Measurements from ENCODE around the gene RAB37. TPM values are rescaled to one million over a fixed set of nuclear protein-coding genes. Genes with fewer than 3 reads are reported as not detected.

The RAB37 gene
- total and polyA plus RNA-seq, 2 of the 13 experiments (the other 11 are each of a cell fraction or from before 2014, with no cell fraction given): 0.91 to 3.7 TPM

DNA sequence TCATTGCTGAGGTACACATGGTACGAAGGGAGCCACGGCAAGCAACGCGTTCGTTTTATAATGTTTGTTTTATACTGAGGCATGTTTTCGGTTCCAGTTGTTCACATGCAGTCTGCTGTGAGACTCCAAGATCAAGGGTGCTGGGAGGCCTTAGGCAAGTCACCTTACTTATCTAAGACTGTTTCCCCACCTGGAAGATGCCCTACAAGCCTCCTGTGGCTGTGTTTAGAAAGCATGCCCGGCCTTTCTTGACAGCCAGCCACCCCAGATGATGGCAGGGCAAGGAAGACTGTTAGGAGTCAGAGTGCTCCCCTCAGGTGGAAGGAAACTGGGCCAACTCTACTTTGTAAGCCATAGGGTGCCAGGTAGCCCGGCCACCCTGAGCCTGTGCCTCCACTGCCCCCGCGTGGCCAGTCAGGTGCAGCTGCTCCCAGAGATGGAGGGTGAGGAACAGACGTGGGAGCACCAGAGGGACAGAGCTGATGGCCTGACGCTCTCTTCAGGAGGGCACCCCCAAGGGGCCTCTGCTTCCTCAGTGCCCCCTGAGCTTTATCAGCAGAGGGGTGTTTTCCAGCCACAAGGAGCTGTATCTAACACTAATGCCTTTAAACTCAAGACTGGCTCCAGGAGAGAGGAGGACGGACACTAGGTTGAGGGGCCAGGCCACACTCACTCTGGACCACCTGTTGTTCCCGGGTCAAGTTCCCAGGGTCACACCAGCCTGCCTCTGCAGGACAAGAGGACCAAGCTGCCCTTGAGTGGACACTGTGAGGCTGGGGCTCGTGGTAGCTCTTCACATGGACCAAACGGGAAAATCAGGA, 33.7 kb downstream of the RAB37 start (continued):
- TF ChIP-seq, protein P1, sequence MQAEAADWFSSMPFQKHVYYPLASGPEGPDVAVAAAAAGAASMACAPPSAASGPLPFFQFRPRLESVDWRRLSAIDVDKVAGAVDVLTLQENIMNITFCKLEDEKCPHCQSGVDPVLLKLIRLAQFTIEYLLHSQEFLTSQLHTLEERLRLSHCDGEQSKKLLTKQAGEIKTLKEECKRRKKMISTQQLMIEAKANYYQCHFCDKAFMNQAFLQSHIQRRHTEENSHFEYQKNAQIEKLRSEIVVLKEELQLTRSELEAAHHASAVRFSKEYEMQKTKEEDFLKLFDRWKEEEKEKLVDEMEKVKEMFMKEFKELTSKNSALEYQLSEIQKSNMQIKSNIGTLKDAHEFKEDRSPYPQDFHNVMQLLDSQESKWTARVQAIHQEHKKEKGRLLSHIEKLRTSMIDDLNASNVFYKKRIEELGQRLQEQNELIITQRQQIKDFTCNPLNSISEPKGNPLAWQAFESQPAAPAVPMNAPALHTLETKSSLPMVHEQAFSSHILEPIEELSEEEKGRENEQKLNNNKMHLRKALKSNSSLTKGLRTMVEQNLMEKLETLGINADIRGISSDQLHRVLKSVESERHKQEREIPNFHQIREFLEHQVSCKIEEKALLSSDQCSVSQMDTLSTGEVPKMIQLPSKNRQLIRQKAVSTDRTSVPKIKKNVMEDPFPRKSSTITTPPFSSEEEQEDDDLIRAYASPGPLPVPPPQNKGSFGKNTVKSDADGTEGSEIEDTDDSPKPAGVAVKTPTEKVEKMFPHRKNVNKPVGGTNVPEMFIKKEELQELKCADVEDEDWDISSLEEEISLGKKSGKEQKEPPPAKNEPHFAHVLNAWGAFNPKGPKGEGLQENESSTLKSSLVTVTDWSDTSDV (CRISPR knock-in tag; IDR thresholded peaks at IDR 0.05): no peak
- TF ChIP-seq ETV6 (CRISPR knock-in tag; conservative IDR thresholded peaks at IDR 0.05): no peak
- no peak for TF ChIP-seq TERF1 (CRISPR knock-in tag; IDR thresholded peaks at IDR 0.05)
- peak; percentile 97 for TF ChIP-seq KDM2A (CRISPR knock-in tag; IDR thresholded peaks at IDR 0.05; ENCODE audit: borderline replicate concordance, low read depth)
- no peak for TF ChIP-seq ZNF543 (CRISPR knock-in tag; IDR thresholded peaks at IDR 0.05)
- TF ChIP-seq SRY (CRISPR knock-in tag; IDR thresholded peaks at IDR 0.05): no peak
- TF ChIP-seq, protein P2, sequence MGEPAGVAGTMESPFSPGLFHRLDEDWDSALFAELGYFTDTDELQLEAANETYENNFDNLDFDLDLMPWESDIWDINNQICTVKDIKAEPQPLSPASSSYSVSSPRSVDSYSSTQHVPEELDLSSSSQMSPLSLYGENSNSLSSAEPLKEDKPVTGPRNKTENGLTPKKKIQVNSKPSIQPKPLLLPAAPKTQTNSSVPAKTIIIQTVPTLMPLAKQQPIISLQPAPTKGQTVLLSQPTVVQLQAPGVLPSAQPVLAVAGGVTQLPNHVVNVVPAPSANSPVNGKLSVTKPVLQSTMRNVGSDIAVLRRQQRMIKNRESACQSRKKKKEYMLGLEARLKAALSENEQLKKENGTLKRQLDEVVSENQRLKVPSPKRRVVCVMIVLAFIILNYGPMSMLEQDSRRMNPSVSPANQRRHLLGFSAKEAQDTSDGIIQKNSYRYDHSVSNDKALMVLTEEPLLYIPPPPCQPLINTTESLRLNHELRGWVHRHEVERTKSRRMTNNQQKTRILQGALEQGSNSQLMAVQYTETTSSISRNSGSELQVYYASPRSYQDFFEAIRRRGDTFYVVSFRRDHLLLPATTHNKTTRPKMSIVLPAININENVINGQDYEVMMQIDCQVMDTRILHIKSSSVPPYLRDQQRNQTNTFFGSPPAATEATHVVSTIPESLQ (CRISPR knock-in tag; conservative IDR thresholded peaks at IDR 0.05): 0 out of 2 replicates have a peak, but pooled peaks have one; percentile 76
- TF ChIP-seq, protein P3, sequence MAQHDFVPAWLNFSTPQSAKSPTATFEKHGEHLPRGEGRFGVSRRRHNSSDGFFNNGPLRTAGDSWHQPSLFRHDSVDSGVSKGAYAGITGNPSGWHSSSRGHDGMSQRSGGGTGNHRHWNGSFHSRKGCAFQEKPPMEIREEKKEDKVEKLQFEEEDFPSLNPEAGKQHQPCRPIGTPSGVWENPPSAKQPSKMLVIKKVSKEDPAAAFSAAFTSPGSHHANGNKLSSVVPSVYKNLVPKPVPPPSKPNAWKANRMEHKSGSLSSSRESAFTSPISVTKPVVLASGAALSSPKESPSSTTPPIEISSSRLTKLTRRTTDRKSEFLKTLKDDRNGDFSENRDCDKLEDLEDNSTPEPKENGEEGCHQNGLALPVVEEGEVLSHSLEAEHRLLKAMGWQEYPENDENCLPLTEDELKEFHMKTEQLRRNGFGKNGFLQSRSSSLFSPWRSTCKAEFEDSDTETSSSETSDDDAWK (CRISPR knock-in tag; IDR thresholded peaks at IDR 0.05): no peak
- TF ChIP-seq, protein P4, sequence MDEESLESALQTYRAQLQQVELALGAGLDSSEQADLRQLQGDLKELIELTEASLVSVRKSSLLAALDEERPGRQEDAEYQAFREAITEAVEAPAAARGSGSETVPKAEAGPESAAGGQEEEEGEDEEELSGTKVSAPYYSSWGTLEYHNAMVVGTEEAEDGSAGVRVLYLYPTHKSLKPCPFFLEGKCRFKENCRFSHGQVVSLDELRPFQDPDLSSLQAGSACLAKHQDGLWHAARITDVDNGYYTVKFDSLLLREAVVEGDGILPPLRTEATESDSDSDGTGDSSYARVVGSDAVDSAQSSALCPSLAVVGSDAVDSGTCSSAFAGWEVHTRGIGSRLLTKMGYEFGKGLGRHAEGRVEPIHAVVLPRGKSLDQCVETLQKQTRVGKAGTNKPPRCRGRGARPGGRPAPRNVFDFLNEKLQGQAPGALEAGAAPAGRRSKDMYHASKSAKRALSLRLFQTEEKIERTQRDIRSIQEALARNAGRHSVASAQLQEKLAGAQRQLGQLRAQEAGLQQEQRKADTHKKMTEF (CRISPR knock-in tag; IDR thresholded peaks at IDR 0.05): no peak; the same call in none of the 2 replicates
- no peak for TF ChIP-seq SP2 (CRISPR knock-in tag; IDR thresholded peaks at IDR 0.05)
- no peak for TF ChIP-seq CREM (IDR thresholded peaks at IDR 0.05)
- TF ChIP-seq CREM (CRISPR knock-in tag; IDR thresholded peaks at IDR 0.05): no peak
- TF ChIP-seq FOXO4 (CRISPR knock-in tag; conservative IDR thresholded peaks at IDR 0.05): no peak
- no peak for TF ChIP-seq DPF2 (CRISPR knock-in tag; IDR thresholded peaks at IDR 0.05; ENCODE audit: borderline replicate concordance, low read depth)
- TF ChIP-seq RBAK (CRISPR knock-in tag; IDR thresholded peaks at IDR 0.05): no peak
- TF ChIP-seq, protein P5, sequence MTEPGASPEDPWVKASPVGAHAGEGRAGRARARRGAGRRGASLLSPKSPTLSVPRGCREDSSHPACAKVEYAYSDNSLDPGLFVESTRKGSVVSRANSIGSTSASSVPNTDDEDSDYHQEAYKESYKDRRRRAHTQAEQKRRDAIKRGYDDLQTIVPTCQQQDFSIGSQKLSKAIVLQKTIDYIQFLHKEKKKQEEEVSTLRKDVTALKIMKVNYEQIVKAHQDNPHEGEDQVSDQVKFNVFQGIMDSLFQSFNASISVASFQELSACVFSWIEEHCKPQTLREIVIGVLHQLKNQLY (CRISPR knock-in tag; IDR thresholded peaks at IDR 0.05): 0 out of 2 replicates have a peak, but pooled peaks have one; percentile 14
- no peak for TF ChIP-seq RARG (CRISPR knock-in tag; IDR thresholded peaks at IDR 0.05; ENCODE audit: low read depth)
- no peak; the same call in 1 of the 2 replicates for TF ChIP-seq MEIS1 (CRISPR knock-in tag; IDR thresholded peaks at IDR 0.05; ENCODE audit: borderline replicate concordance)

All from HepG2 (cell line).